Colonic mucosa (tissue), 4 donors: ENCODE measurements around the gene MMEL1. TPM values are rescaled to one million over a fixed set of nuclear protein-coding genes. Genes with fewer than 3 reads are reported as not detected.

Experiments
- DNase-seq: peaks from one replicate; pipeline ENCODE4 v3.0.0-alpha.2; 2020
- H3K27ac ChIP-seq: fragments of 200-600 bp; one replicate; pipeline ENCODE4 v1.8.0; 2021
- H3K27me3 ChIP-seq: fragments of 200-600 bp; one replicate; pipeline ENCODE4 v1.8.0; 2021
- H3K36me3 ChIP-seq: fragments of 200-600 bp; one replicate; pipeline ENCODE4 v1.8.0; 2021
- H3K4me1 ChIP-seq: fragments of 200-600 bp; one replicate; pipeline ENCODE4 v1.8.0; 2021; ENCODE audit warnings: mild to moderate bottlenecking
- H3K4me3 ChIP-seq: fragments of 200-600 bp; one replicate; pipeline ENCODE4 v1.8.0; 2021
- H3K9ac ChIP-seq, 2 donors: one replicate each; pipeline ENCODE4 v1.7.0; 2013; ENCODE audit warnings: control low read depth in 2 of 2, low read depth in 2 of 2, low read length in 2 of 2
- H3K9me3 ChIP-seq: fragments of 200-600 bp; one replicate; pipeline ENCODE4 v1.8.0; 2021
- CTCF ChIP-seq: fragments of 200-600 bp; IDR thresholded peaks from one replicate; pipeline ENCODE4 v1.8.0; 2022; ENCODE audit warnings: antibody characterized with exemption, mild to moderate bottlenecking
- intact Hi-C: fragments of 100-400 bp; cut with DNase I; formaldehyde crosslinking; loops from one replicate; pipeline ENCODE4 v1.14.1; 2022
- total RNA-seq, 2 donors: library from RNA; stranded (reverse); fragmentation: NEBNext Ultra II Directional in 1 of 2; extraction: Animal tissue kit (Norgen Biotek cat#: 25700) in 1 of 2; gene quantifications; one replicate each; pipeline ENCODE4 v1.2.1, GENCODE V29; 2021
- donor health status: healthy.
- donor health status: DM: no; HTN: no; CAD: no.
- donor health status: DM: no; HTN: no; CAD: no.

Gene MMEL1
- total RNA-seq, 2 donors from 2014 or later, result 11.4 to 13.9 TPM

GRCh38 chr1:2563205-2563604 is 69.6 kb downstream of the MMEL1 start:
- H3K27ac ChIP-seq, result no peak overlapping the region
- no peaks in the 10 kb centered on the region for H3K27me3 ChIP-seq
- peaks cover 15% of the 10 kb centered on the region for H3K36me3 ChIP-seq
- no peaks in the 10 kb centered on the region for H3K9me3 ChIP-seq
- no peak overlapping the region for H3K4me3 ChIP-seq
- no peak overlapping the region for H3K9ac ChIP-seq
- intact Hi-C loops, result no loop called here
- peaks cover 3% of the 10 kb centered on the region for H3K4me1 ChIP-seq
- no peak for TF ChIP-seq CTCF
- no peak for DNase-seq

GRCh38 chr1:2561898-2562895 is 70.6 kb downstream of the MMEL1 start:
- Histone ChIP-seq H3K9ac (no peak overlapping the region), H3K27me3 (no peaks in the 10 kb centered on the region), H3K27ac (no peak overlapping the region), H3K9me3 (no peaks in the 10 kb centered on the region), H3K36me3 (peaks cover 16% of the 10 kb centered on the region), H3K4me1 (peaks cover 3% of the 10 kb centered on the region), H3K4me3 (no peak overlapping the region)
- intact Hi-C loops, result no loop called here
- peak; percentile 46 for TF ChIP-seq CTCF
- DNase-seq, result no peak

- Histone ChIP-seq H3K9ac (no peak overlapping the region), H3K36me3 (peaks cover 16% of the 10 kb centered on the region), H3K27me3 (no peaks in the 10 kb centered on the region), H3K27ac (no peak overlapping the region), H3K4me1 (peaks cover 3% of the 10 kb centered on the region), H3K4me3 (no peak overlapping the region), H3K9me3 (no peaks in the 10 kb centered on the region)
- TF ChIP-seq CTCF, result no peak
- intact Hi-C loops, result no loop called here
- no peak for DNase-seq
Observed at GRCh38 chr1:2561446-2561845, 71.4 kb downstream of the MMEL1 start.

GRCh38 chr1:2560299-2561073 is 72.3 kb downstream of the MMEL1 start:
- Histone ChIP-seq H3K9ac (no peak overlapping the region), H3K4me1 (peaks cover 3% of the 10 kb centered on the region), H3K27ac (no peak overlapping the region), H3K4me3 (no peak overlapping the region), H3K27me3 (no peaks in the 10 kb centered on the region), H3K36me3 (peaks cover 16% of the 10 kb centered on the region), H3K9me3 (no peaks in the 10 kb centered on the region)
- DNase-seq, result no peak
- no peak for TF ChIP-seq CTCF
- intact Hi-C loops, result no loop called here

GRCh38 chr1:2559509-2560298 is 73.1 kb downstream of the MMEL1 start:
- no peak overlapping the region for H3K27ac ChIP-seq
- H3K9ac ChIP-seq, result no peak overlapping the region
- H3K4me1 ChIP-seq, result peaks cover 8% of the 10 kb centered on the region
- H3K36me3 ChIP-seq, result peaks cover 16% of the 10 kb centered on the region
- H3K27me3 ChIP-seq, result no peaks in the 10 kb centered on the region
- H3K4me3 ChIP-seq, result no peak overlapping the region
- H3K9me3 ChIP-seq, result no peaks in the 10 kb centered on the region
- TF ChIP-seq CTCF, result no peak
- intact Hi-C loops, result no loop called here
- DNase-seq, result no peak
